ENCODE measurements around the gene GSTP1. TPM values are rescaled to one million over a fixed set of nuclear protein-coding genes. Genes with fewer than 3 reads are reported as not detected.

Gene GSTP1
- polyA plus RNA-seq, 3 donors: 853 to 1,483 (median 1,250) TPM

- no peak for TF ChIP-seq CTCF (IDR thresholded peaks at IDR 0.05)
- whole genome bisulfite sequencing (ENCODE audit: insufficient coverage): no CpG with 5 or more reads among the region's 4 CpGs
- Histone ChIP-seq H3K4me3 (replicated peaks in 1 of 3; ENCODE audit: low read depth in 2 of 3, low read length in 3 of 3) (no peak overlapping the region), H3K4me1 (ENCODE audit: control insufficient read depth in 1 of 2, insufficient read depth in 2 of 2, low read length in 2 of 2) (no peaks in the 10 kb centered on the region), H3K9me3 (replicated peaks in 1 of 2; ENCODE audit: control insufficient read depth in 1 of 2, insufficient read depth in 1 of 2, low read length in 2 of 2) (no peaks in the 10 kb centered on the region), H3K27me3 (ENCODE audit: control insufficient read depth in 2 of 2, insufficient read depth in 2 of 2, low read length in 2 of 2) (no peaks in the 10 kb centered on the region), H3K9ac (ENCODE audit: insufficient read depth, low read length, poor library complexity, severe bottlenecking) (no peak overlapping the region), H3K36me3 (replicated peaks in 1 of 2; ENCODE audit: control insufficient read depth in 1 of 2, insufficient read depth in 2 of 2, low read length in 2 of 2) (no peaks in the 10 kb centered on the region), H3K79me2 (ENCODE audit: insufficient read depth, low read length) (no peaks in the 10 kb centered on the region), H2AFZ (ENCODE audit: insufficient read depth, low read depth, low read length, poor library complexity, severe bottlenecking) (no peak overlapping the region), H4K20me1 (ENCODE audit: insufficient read depth, low read length) (no peaks in the 10 kb centered on the region), H3K27ac (ENCODE audit: low read depth in 1 of 2, low read length in 2 of 2) (no peak overlapping the region), H3K4me2 (replicated peaks; ENCODE audit: extremely low read depth, low read length, poor library complexity, severe bottlenecking) (no peak overlapping the region)
- Mint-ChIP-seq H3K9me3 (no peaks in the 10 kb centered on the region), H3K27me3 (ENCODE audit: low read depth in 3 of 3) (peaks cover 7 to 13% (median 11%) of the 10 kb centered on the region in 3 donors), H3K27ac (no peak overlapping the region), H3K4me1 (no peaks in the 10 kb centered on the region), H3K36me3 (no peaks in the 10 kb centered on the region), H3K4me3 (no peak overlapping the region)
- DNase-seq: no peak
- intact Hi-C loops (cut with micrococcal nuclease): no loop called here
These were observed 19.4 kb upstream of the GSTP1 start for GRCh38 chr11:67564230-67564629.

- H3K4me2 ChIP-seq (replicated peaks; ENCODE audit: extremely low read depth, low read length, poor library complexity, severe bottlenecking): no peak overlapping the region
- H3K4me1 ChIP-seq (ENCODE audit: control insufficient read depth in 1 of 2, insufficient read depth in 2 of 2, low read length in 2 of 2): no peaks in the 10 kb centered on the region
- H3K79me2 ChIP-seq (ENCODE audit: insufficient read depth, low read length): no peaks in the 10 kb centered on the region
- DNase-seq: no peak
- H3K9ac ChIP-seq (ENCODE audit: insufficient read depth, low read length, poor library complexity, severe bottlenecking): no peak overlapping the region
- no peak overlapping the region for H3K4me3 ChIP-seq (replicated peaks in 1 of 3; ENCODE audit: low read depth in 2 of 3, low read length in 3 of 3)
- H3K27me3 ChIP-seq (ENCODE audit: control insufficient read depth in 2 of 2, insufficient read depth in 2 of 2, low read length in 2 of 2): no peaks in the 10 kb centered on the region
- H3K36me3 ChIP-seq (replicated peaks in 1 of 2; ENCODE audit: control insufficient read depth in 1 of 2, insufficient read depth in 2 of 2, low read length in 2 of 2): no peaks in the 10 kb centered on the region
- no peak overlapping the region for H2AFZ ChIP-seq (ENCODE audit: insufficient read depth, low read depth, low read length, poor library complexity, severe bottlenecking)
- H3K4me1 Mint-ChIP-seq: peaks cover 4% of the 10 kb centered on the region
- peaks cover 0 to 5% (median 0%) of the 10 kb centered on the region in 7 donors for H3K9me3 Mint-ChIP-seq
- peaks cover 4 to 19% (median 15%) of the 10 kb centered on the region in 3 donors for H3K27me3 Mint-ChIP-seq (ENCODE audit: low read depth in 3 of 3)
- no peak overlapping the region for H3K4me3 Mint-ChIP-seq
- no peaks in the 10 kb centered on the region for H3K9me3 ChIP-seq (replicated peaks in 1 of 2; ENCODE audit: control insufficient read depth in 1 of 2, insufficient read depth in 1 of 2, low read length in 2 of 2)
- no peak overlapping the region for H3K27ac ChIP-seq (ENCODE audit: low read depth in 1 of 2, low read length in 2 of 2)
- H4K20me1 ChIP-seq (ENCODE audit: insufficient read depth, low read length): no peaks in the 10 kb centered on the region
- TF ChIP-seq CTCF (IDR thresholded peaks at IDR 0.05): no peak
- intact Hi-C loops (cut with micrococcal nuclease): loop anchor here (5.0 kb wide), 3 partner anchors 36 to 141 kb away; partner anchors contain the start of gene NDUFV1 (in 2 of the 2)
- H3K27ac Mint-ChIP-seq: no peak overlapping the region
- H3K36me3 Mint-ChIP-seq: no peaks in the 10 kb centered on the region
- 82% methylated on average over 6 of the region's 6 CpGs for WGBS (ENCODE audit: insufficient coverage)
These were observed 12.2 kb upstream of the GSTP1 start for GRCh38 chr11:67571443-67571842.
